GM12801 (cell line): ENCODE measurements around the gene OR2M5.

Experiments used
- TF ChIP-seq, protein P1 (sequence below): IDR thresholded peaks from one replicate; pipeline ENCODE4 v1.5.1; 2011; ENCODE audit warnings: control low read depth; ENCODE audit not compliant: insufficient read length; ENCODE audit errors: extremely low read depth

Gene OR2M5

DNA sequence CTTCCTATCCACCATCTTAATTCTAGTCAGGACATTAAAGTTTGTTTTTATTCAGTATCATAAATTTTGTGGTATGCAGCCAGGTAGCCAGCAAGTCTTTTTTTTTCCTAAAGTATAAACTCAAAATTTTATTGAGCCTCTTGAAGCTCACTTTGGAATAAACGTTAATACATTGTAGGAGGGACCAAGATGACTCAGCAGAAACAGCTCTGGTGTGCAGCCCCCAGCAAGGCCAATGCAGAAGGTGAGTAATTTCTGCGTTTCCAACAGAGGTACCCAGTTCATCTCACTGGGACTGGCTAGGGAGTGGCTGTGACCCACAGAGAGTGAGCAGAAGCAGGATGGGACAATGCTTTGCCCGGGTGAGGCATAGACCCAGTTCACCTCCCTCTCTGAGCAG, 42.4 kb downstream of the OR2M5 start:
- TF ChIP-seq, protein P1, sequence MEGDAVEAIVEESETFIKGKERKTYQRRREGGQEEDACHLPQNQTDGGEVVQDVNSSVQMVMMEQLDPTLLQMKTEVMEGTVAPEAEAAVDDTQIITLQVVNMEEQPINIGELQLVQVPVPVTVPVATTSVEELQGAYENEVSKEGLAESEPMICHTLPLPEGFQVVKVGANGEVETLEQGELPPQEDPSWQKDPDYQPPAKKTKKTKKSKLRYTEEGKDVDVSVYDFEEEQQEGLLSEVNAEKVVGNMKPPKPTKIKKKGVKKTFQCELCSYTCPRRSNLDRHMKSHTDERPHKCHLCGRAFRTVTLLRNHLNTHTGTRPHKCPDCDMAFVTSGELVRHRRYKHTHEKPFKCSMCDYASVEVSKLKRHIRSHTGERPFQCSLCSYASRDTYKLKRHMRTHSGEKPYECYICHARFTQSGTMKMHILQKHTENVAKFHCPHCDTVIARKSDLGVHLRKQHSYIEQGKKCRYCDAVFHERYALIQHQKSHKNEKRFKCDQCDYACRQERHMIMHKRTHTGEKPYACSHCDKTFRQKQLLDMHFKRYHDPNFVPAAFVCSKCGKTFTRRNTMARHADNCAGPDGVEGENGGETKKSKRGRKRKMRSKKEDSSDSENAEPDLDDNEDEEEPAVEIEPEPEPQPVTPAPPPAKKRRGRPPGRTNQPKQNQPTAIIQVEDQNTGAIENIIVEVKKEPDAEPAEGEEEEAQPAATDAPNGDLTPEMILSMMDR = no peak

DNA sequence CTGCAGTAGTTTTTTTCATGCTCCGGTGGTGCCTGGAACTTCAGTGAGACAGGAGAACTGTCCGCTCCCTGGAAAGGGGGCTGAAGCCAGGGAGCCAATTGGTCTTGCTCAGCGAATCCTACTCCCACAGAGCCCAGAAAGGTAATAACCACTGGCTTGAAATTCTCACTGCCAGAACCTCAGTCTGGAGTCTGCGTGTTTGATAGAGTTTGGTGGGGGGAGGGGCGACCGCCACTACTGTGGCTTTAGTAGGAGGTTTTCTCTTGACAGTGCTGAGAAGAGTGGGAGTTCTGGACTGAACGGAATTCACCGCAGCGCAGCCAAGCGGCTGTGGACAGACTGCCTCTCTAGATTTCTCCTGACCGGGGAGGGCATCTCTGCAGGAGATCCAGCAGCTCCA, 44.1 kb downstream of the OR2M5 start:
- TF ChIP-seq, protein P1 = no peak

DNA sequence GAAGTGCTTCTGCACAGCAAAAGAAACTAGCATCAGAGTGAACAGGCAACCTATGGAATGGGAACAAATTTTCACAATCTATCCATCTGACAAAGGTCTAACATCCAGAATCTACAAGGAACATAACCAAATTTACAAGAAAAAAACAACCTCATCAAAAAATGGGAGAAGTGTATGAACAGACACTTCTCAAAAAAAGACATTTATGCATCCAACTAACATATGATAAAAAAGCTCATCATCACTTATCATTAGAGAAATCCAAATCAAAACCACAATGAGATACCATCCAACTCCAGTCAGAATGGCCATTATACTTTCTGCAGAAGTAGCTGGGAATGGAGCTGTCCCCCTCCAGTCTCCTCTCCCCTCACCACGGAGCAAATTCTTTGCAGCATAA, 49.2 kb downstream of the OR2M5 start:
- TF ChIP-seq, protein P1 = no peak
